H9 (cell line): ENCODE results near the gene GLOD4. TPM values are rescaled to one million over a fixed set of nuclear protein-coding genes. Genes with fewer than 3 reads are reported as not detected.
A peak's percentile ranks its signal among the peaks of the same experiment; 100 is the strongest.

Source experiments
- DNase-seq: peaks from one replicate; pipeline ENCODE4 v3.0.0-alpha.2; 2017
- H2AFZ ChIP-seq: one replicate; pipeline ENCODE4 v1.6.1; 2013; ENCODE audit warnings: mild to moderate bottlenecking, low read length, control low read depth, moderate library complexity
- H2AK5ac ChIP-seq: 2 replicates; pipeline ENCODE4 v1.6.1; 2013; ENCODE audit warnings: low read length, control low read depth, mixed read lengths; ENCODE audit not compliant: insufficient read length
- H2BK120ac ChIP-seq: one replicate; pipeline ENCODE4 v1.6.1; 2013; ENCODE audit warnings: low read depth, mild to moderate bottlenecking, low read length, control low read depth, inconsistent platforms; ENCODE audit not compliant: poor library complexity, severe bottlenecking
- H2BK12ac ChIP-seq: 2 replicates; pipeline ENCODE4 v1.6.1; 2013; ENCODE audit warnings: low read length, control low read depth, mixed read lengths, low read depth; ENCODE audit not compliant: insufficient read length
- H2BK15ac ChIP-seq: 2 replicates; pipeline ENCODE4 v1.6.1; 2013; ENCODE audit warnings: low read depth, low read length, control low read depth
- H2BK20ac ChIP-seq: one replicate; pipeline ENCODE4 v1.6.1; 2013; ENCODE audit warnings: low read depth, mild to moderate bottlenecking, low read length, control low read depth, inconsistent platforms; ENCODE audit not compliant: poor library complexity, severe bottlenecking
- H2BK5ac ChIP-seq: 2 replicates; pipeline ENCODE4 v1.6.1; 2013; ENCODE audit warnings: low read length, control low read depth, mixed read lengths; ENCODE audit not compliant: insufficient read length
- H3K14ac ChIP-seq: 2 replicates; pipeline ENCODE4 v1.6.1; 2013; ENCODE audit warnings: low read length, control low read depth; ENCODE audit not compliant: insufficient read depth
- H3K18ac ChIP-seq: 2 replicates; pipeline ENCODE4 v1.6.1; 2013; ENCODE audit warnings: low read depth, mild to moderate bottlenecking, mixed read lengths, low read length, control low read depth; ENCODE audit not compliant: insufficient read length
- H3K23ac ChIP-seq: 2 replicates; pipeline ENCODE4 v1.6.1; 2013; ENCODE audit warnings: low read length, control low read depth, mixed read lengths, low read depth; ENCODE audit not compliant: insufficient read length
- H3K23me2 ChIP-seq: 2 replicates; pipeline ENCODE4 v1.6.1; 2013; ENCODE audit warnings: low read depth, mild to moderate bottlenecking, mixed read lengths, low read length, control low read depth; ENCODE audit not compliant: insufficient read length, poor library complexity, severe bottlenecking
- H3K27ac ChIP-seq: 2 replicates; pipeline ENCODE4 v1.5.1; 2013; ENCODE audit warnings: low read length, control low read depth, mixed read lengths, low read depth; ENCODE audit not compliant: insufficient read length
- H3K27me3 ChIP-seq: 2 replicates; pipeline ENCODE4 v1.6.1; 2013; ENCODE audit warnings: low read length, control low read depth, inconsistent platforms; ENCODE audit not compliant: insufficient read depth
- H3K4ac ChIP-seq: 2 replicates; pipeline ENCODE4 v1.6.1; 2013; ENCODE audit warnings: low read depth, mild to moderate bottlenecking, control low read depth, inconsistent platforms, low read length, moderate library complexity
- H3K4me1 ChIP-seq: 2 replicates; pipeline ENCODE4 v1.6.1; 2013; ENCODE audit warnings: low read length, control low read depth, inconsistent platforms; ENCODE audit not compliant: insufficient read depth
- H3K4me2 ChIP-seq: 2 replicates; pipeline ENCODE4 v1.6.1; 2013; ENCODE audit warnings: low read length, control low read depth, mixed read lengths; ENCODE audit not compliant: insufficient read length, insufficient read depth
- H3K56ac ChIP-seq: 2 replicates; pipeline ENCODE4 v1.6.1; 2013; ENCODE audit warnings: low read depth, mild to moderate bottlenecking, mixed read lengths, low read length, control low read depth; ENCODE audit not compliant: insufficient read length
- H3K79me1 ChIP-seq: 2 replicates; pipeline ENCODE4 v1.6.1; 2013; ENCODE audit warnings: low read depth, mild to moderate bottlenecking, moderate library complexity, low read length, control low read depth, inconsistent platforms; ENCODE audit not compliant: insufficient read depth, poor library complexity, severe bottlenecking
- H3K79me2 ChIP-seq: 2 replicates; pipeline ENCODE4 v1.6.1; 2013; ENCODE audit warnings: low read length, control low read depth, inconsistent platforms; ENCODE audit not compliant: insufficient read depth
- H3K9ac ChIP-seq: 2 replicates; pipeline ENCODE4 v1.6.1; 2013; ENCODE audit warnings: low read length, control low read depth, mixed read lengths; ENCODE audit not compliant: insufficient read length; ENCODE audit errors: extremely low read depth
- H3K9me3 ChIP-seq: one replicate; pipeline ENCODE4 v1.6.1; 2013; ENCODE audit warnings: low read depth, low read length, inconsistent platforms; ENCODE audit not compliant: control insufficient read depth
- H3T11ph ChIP-seq: one replicate; pipeline ENCODE4 v1.6.1; 2013; ENCODE audit warnings: mild to moderate bottlenecking, low read length, control low read depth, inconsistent platforms
- H4K20me1 ChIP-seq: one replicate; pipeline ENCODE4 v1.6.1; 2013; ENCODE audit not compliant: control insufficient read depth, insufficient read length, insufficient read depth
- H4K5ac ChIP-seq: 2 replicates; pipeline ENCODE4 v1.6.1; 2013; ENCODE audit warnings: low read depth, mild to moderate bottlenecking, mixed read lengths, low read length, control low read depth; ENCODE audit not compliant: insufficient read length
- H4K8ac ChIP-seq: replicated peaks from 2 replicates; pipeline ENCODE4 v1.6.1; 2013; ENCODE audit warnings: low read length, control low read depth, mixed read lengths, low read depth; ENCODE audit not compliant: insufficient read length
- H4K91ac ChIP-seq: 2 replicates; pipeline ENCODE4 v1.6.1; 2013; ENCODE audit warnings: low read depth, mild to moderate bottlenecking, moderate library complexity, mixed read lengths, low read length, control low read depth; ENCODE audit not compliant: insufficient read length
- H3K27ac Mint-ChIP-seq, 3 experiments: 2 replicates in 2 of 3; 3 replicates in 1 of 3; pipeline ENCODE4 v1.8.0; 2020 to 2021; ENCODE audit warnings: mixed read lengths in 3 of 3, mild to moderate bottlenecking in 1 of 3, moderate library complexity in 1 of 3
- H3K27me3 Mint-ChIP-seq: 2 replicates; pipeline ENCODE4 v1.8.0; 2021; ENCODE audit warnings: low read depth, mild to moderate bottlenecking, moderate library complexity, mixed read lengths
- H3K36me3 Mint-ChIP-seq, 3 experiments: 2 replicates in 2 of 3; 3 replicates in 1 of 3; pipeline ENCODE4 v1.8.0; 2020 to 2021; ENCODE audit warnings: low read depth in 3 of 3, mixed read lengths in 3 of 3; ENCODE audit not compliant: insufficient read depth in 1 of 3
- H3K4me1 Mint-ChIP-seq, 2 experiments: 2 replicates each; pipeline ENCODE4 v1.8.0; 2020; ENCODE audit warnings: mixed read lengths in 2 of 2
- H3K4me3 Mint-ChIP-seq, 2 experiments: 2 replicates in 1 of 2; 3 replicates in 1 of 2; pipeline ENCODE4 v1.8.0; 2020 to 2021; ENCODE audit warnings: mild to moderate bottlenecking in 2 of 2, mixed read lengths in 2 of 2, moderate library complexity in 1 of 2
- H3K9me3 Mint-ChIP-seq, 2 experiments: 2 replicates in 1 of 2; 3 replicates in 1 of 2; pipeline ENCODE4 v1.8.0; 2020; ENCODE audit warnings: mild to moderate bottlenecking in 2 of 2, mixed read lengths in 2 of 2, moderate library complexity in 1 of 2
- WGBS: extraction: QIAGEN DNeasy Blood & Tissue Kit; methylation state at CpG from one replicate; pipeline ENCODE4 v1.1.7; 2013; ENCODE audit warnings: missing lambda C conversion rate, low lambda C conversion rate, mixed read lengths; ENCODE audit not compliant: insufficient read length; ENCODE audit errors: extremely low coverage; 5-methylcytosine and 5-hydroxymethylcytosine counted together
- total RNA-seq: library from RNA; stranded (reverse); gene quantifications from 2 replicates; pipeline ENCODE4 v1.2.1, GENCODE V29; 2021
- TF ChIP-seq, protein P1 (sequence below): fragments of 200-600 bp; sonication (generic); conservative IDR thresholded peaks from 3 replicates; pipeline ENCODE4 v1.8.0; 2021; ENCODE audit warnings: antibody characterized with exemption, mild to moderate bottlenecking

GLOD4 gene
- total RNA-seq, 1 experiment from 2014 or later: 106 TPM

DNA sequence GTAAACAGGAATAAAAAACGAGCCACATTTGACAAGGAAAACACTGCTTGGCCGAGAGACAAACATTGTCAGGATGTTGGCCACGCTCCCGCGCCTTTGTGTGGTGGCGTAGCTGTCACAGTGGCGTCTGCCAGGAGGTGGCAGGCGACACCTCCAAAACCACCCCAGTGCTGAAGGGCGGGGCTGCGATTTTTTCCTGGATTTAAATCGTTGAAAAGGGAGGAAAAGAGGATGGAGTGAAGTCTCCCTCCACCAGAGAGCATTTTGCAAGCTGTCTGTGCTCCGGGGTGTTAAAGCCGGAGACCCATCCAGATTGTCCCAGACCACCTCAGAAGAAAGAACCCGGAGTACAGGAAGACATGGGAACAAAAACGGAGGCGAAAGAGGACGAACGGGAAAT is 12.8 kb upstream of the GLOD4 start:
- H3K4me3 Mint-ChIP-seq: peak overlapping the region in 1 of 2 experiments; percentile 40; a peak in 1 of 5 replicates
- no peaks in the 10 kb centered on the region for H3K27me3 ChIP-seq
- H3K56ac ChIP-seq: no peak overlapping the region
- H2BK120ac ChIP-seq: no peak overlapping the region
- H3K4me2 ChIP-seq: no peak overlapping the region
- H3K27me3 Mint-ChIP-seq: no peaks in the 10 kb centered on the region; the same call in 1 of the 2 replicates
- H3K18ac ChIP-seq: no peak overlapping the region
- no peaks in the 10 kb centered on the region for H3K79me2 ChIP-seq
- no peak overlapping the region for H3T11ph ChIP-seq
- H3K14ac ChIP-seq: no peak overlapping the region
- H3K23me2 ChIP-seq: no peaks in the 10 kb centered on the region
- H3K4me1 ChIP-seq: no peaks in the 10 kb centered on the region
- no peak overlapping the region for H3K27ac ChIP-seq
- no peaks in the 10 kb centered on the region for H4K20me1 ChIP-seq
- peak overlapping the region; percentile 60 to 91 (median 74); a peak in 3 of 7 replicates for H3K27ac Mint-ChIP-seq
- H3K36me3 Mint-ChIP-seq: peaks cover 15 to 49% (median 39%) of the 10 kb centered on the region in 3 experiments; a peak in 6 of 7 replicates
- H3K23ac ChIP-seq: no peak overlapping the region
- H3K79me1 ChIP-seq: no peaks in the 10 kb centered on the region
- H3K4me1 Mint-ChIP-seq: peaks cover 10 to 19% of the 10 kb centered on the region in 2 experiments
- no peak overlapping the region for H2BK5ac ChIP-seq
- H2AFZ ChIP-seq: no peak overlapping the region
- no peak overlapping the region for H2BK15ac ChIP-seq
- no CpG with 5 or more reads among the region's 18 CpGs for WGBS
- H3K9me3 Mint-ChIP-seq: no peaks in the 10 kb centered on the region
- H3K9me3 ChIP-seq: no peaks in the 10 kb centered on the region
- H2BK20ac ChIP-seq: no peak overlapping the region
- H2AK5ac ChIP-seq: no peak overlapping the region
- no peak overlapping the region for H4K91ac ChIP-seq
- no peak overlapping the region for H4K5ac ChIP-seq
- peak; percentile 87 for DNase-seq
- no peak overlapping the region for H2BK12ac ChIP-seq
- H4K8ac ChIP-seq: no peak overlapping the region
- TF ChIP-seq, protein P1, sequence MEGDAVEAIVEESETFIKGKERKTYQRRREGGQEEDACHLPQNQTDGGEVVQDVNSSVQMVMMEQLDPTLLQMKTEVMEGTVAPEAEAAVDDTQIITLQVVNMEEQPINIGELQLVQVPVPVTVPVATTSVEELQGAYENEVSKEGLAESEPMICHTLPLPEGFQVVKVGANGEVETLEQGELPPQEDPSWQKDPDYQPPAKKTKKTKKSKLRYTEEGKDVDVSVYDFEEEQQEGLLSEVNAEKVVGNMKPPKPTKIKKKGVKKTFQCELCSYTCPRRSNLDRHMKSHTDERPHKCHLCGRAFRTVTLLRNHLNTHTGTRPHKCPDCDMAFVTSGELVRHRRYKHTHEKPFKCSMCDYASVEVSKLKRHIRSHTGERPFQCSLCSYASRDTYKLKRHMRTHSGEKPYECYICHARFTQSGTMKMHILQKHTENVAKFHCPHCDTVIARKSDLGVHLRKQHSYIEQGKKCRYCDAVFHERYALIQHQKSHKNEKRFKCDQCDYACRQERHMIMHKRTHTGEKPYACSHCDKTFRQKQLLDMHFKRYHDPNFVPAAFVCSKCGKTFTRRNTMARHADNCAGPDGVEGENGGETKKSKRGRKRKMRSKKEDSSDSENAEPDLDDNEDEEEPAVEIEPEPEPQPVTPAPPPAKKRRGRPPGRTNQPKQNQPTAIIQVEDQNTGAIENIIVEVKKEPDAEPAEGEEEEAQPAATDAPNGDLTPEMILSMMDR: peak; percentile 87
- no peak overlapping the region for H3K9ac ChIP-seq
- no peak overlapping the region for H3K4ac ChIP-seq
